Left renal cortex interstitium (tissue), 4 donors: ENCODE data around the gene LRRFIP1. TPM values are rescaled to one million over a fixed set of nuclear protein-coding genes. Genes with fewer than 3 reads are reported as not detected.

ENCODE experiments used
- DNase-seq, 4 donors: peaks; one replicate each; pipeline ENCODE4 v3.0.0-alpha.2; 2013; ENCODE audit warnings: low read depth in 4 of 4, low spot score in 2 of 4, missing footprints in 1 of 4
- polyA plus RNA-seq, 4 donors: library from polyadenylated mRNA; unstranded; fragments of 120-200 nt; gene quantifications; one replicate each; pipeline ENCODE4 v1.2.1, GENCODE V29; 2013; ENCODE audit not compliant: insufficient read length in 4 of 4

Gene LRRFIP1
- polyA plus RNA-seq, 4 donors, result 65.9 to 101 (median 88.4) TPM

DNA sequence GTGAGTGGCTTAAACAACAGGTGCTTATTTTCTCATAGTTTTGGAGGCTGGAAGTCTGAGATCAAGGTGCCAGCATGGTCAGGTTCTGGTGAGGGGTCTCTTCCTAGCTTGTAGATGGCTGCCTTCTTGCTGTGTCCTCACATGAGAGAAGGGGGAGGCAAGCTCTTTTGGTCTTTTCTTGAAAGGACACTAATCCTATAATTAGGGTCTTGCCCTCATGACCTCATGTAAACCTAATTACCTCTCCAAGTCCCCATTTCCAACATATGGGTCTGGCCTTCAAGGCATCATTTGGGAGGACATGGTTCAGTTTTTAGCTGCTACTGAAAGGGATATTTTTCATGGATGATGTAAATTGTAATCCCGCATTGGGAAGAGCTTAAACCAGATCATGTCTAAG is 189.1 kb downstream of the LRRFIP1 start:
- no peak for DNase-seq

DNA sequence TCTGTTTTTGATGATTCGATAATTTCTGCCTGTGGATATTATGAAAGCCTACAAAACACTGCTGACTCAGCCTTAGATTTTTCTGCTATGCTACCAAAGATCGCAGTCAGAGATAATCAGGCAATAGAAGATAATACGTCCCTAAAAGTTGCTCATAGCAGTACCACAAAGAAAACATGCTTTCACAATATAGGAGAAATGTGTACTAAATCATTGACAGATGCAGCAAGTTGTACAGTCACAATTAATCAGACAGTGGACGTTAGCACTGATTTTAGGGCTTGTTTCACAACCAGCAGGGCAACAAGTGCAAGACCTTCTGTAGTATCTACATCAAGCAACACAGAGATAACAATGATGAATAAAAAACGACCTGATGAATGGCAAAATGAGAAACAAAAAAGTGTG is 190.7 kb downstream of the LRRFIP1 start:
- DNase-seq, result no peak

DNA sequence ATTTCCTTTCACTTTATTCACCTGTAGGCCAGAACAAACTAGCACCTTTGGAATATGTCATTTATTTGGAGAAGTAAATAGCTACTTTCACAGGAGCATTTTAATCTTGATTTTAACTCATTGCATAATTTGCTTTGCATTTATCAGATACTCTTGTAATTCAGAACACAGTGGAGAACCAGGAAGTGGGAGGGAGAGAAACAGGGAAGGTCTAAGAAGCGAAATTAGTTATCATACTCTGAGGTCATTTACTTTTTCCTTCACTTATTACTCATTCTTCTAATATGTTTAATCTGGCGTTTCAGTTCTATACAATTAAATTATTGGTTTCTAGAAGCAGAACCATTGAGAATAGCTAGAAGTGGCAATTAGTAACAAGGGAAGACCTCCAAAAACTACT is 191.8 kb downstream of the LRRFIP1 start:
- no peak for DNase-seq

DNA sequence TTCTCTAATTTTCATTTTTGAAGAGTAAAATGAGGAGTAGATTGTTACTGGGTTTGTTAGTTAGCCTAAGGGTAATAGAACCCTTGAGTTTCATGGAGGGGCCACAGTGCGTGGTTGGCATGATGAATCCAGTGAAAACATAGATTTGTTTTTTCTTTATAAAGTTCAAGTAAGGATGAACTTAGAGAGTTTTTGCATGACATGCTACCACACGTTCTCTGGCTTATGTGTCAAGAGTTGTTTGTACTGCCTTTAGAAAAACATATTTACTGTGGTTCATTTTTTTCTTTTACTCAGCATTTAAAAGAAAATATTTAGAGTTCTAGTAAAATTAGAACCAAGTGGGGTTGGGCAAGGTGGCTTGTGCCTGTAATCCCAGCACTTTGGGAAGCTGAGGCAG is 193.0 kb downstream of the LRRFIP1 start:
- no peak for DNase-seq

DNA sequence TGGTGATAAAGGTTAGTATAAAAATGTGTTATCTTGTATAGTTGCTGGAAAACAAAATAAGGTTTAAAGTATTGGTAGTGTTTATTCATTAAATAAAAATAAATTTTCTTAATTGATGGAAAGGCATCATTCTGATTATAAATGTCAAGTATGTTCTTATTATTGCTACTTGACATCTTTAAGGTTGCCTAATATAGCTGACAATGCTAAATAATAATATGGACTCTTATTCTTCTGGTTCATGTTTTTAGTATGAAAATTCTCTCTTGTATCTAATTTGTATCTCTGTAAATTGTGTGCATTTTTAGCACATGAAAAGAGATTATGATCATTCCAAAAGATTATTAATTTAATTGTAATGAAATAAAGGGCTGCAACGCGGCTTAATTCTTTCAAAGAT is 196.2 kb downstream of the LRRFIP1 start:
- DNase-seq, result no peak

DNA sequence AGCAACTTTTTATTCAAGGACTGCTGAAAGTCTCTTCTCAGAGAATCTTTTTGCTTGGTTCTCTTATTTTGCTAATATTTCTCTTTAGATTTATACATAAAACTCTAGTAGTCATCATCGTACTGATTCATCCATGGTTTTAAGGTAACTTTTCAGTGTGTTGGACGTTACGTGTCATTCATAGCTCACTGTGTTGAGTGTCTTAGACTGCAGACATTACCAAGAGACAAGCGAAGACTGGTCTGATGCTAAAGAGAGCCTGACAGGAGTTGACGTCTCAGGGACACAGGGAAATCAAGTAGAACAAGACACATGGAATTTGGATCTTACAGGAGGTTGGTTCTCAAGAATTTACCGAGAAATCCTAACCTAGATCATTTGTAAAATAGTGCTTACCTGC is 196.7 kb downstream of the LRRFIP1 start:
- no peak for DNase-seq

DNA sequence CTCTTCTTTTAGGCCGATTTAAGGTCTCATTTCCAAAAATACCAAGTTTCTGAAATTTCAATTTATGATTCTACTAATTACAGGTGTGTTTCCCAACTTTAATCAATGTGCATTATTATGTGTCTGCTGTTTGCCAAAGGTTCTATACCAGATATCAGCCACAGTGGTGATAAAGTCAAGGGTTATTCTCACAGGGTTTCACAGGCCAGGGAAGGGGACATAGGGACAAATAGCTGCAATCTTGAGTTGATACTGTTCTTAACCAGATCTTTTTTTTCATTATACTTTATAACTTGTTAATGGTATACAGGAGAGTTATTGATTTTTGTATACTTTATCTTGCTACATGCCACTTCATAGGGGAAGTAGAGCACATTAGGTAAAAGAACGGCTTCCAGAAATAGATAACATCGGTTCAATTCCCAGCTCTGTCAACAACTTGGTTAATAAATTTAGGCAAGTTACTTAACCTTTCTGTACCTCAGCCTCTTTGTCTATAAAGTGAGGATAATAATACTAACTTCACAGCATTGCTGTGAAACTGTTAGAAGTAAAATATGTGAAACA is 200.1 kb downstream of the LRRFIP1 start:
- DNase-seq, result no peak

Other genes starting within 250 kb of the LRRFIP1 start
- 100 to 1,000 TPM; 236 to 277 (median 260) TPM for gene COL6A3, start 213.4 kb upstream of the LRRFIP1 start, polyA plus RNA-seq
- gene MLPH, start 140.3 kb upstream of the LRRFIP1 start, polyA plus RNA-seq, result 1 to 10 TPM; 1.4 to 6.2 (median 3.2) TPM
- gene PRLH, start 61.0 kb upstream of the LRRFIP1 start, polyA plus RNA-seq, result not detected
- 10 to 100 TPM; 14.9 to 22.6 (median 16.9) TPM for gene RAB17, start 36.9 kb upstream of the LRRFIP1 start, polyA plus RNA-seq
- 1 to 10 TPM in 1 of 4 donors, under 1 TPM in 3; 0.30 to 1.4 (median 0.68) TPM for gene RBM44, start 171.2 kb downstream of the LRRFIP1 start, polyA plus RNA-seq
- gene RAMP1, start 232.0 kb downstream of the LRRFIP1 start, polyA plus RNA-seq, result 10 to 100 TPM in 1 of 4 donors, 1 to 10 TPM in 3; 2.3 to 11.4 (median 6.7) TPM